GM21576 (cell line): Measurements from ENCODE around the gene STAMBP.
"Not testable (repeated sequence)": the region's sequence is repeated elsewhere in the genome, so short reads cannot be mapped to it uniquely, and the experiment has no call there.

Experiments used
- ATAC-seq: cut with Tn5 transposase; IDR thresholded peaks from one replicate; pipeline ENCODE4 v1.9.1; 2021; ENCODE audit warnings: mild to moderate bottlenecking, moderate library complexity; ENCODE audit not compliant: unreplicated experiment

Gene STAMBP

DNA sequence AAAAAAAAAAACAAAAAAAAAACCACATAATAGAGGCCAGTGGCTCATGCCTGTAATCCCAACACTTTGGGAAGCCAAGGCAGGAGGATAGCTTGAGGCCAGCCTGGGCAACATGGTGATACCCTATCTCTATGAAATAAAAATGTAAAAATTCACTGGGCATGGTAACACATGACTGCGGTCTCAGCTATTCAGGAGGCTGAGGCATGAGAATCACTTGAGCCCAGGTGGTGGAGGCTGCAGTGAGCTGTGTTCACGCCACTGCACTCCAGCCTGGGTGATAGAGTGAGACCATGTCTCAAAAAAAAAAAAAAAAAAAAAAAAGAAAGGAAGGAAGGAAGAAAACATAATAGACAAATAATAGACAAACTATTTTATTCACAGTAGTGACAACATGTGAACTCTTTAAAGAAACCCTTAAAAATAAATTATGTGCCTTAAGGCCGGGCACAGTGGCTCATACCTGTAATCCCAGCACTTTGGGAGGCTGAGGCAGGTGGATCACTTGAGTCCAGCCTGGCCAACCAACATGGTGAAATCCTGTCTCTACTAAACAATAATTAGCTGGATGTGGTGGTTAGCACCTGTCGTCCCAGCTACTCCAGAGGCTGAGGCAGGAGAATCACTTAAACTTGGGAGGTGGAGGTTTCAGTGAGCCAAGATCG is 75.3 kb downstream of the STAMBP start:
- ATAC-seq, result not testable (repeated sequence)

DNA sequence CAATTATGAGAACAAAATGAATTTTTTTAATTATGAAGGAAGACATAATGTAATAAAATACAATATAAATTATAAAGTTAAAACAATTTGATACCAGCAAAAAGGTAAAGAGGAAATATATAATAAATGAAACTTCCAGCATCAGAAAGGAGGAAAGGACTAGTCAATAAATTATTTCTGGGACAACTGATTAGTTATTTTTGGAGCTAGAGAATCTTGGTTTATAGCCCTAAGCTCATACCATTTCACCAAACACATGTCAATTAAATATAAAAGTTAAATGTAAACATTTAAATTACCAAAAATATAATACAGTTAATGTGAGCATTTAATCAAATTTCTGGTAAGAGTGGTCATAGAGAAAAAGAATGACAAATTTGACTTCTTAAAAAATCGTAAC is 76.2 kb downstream of the STAMBP start:
- ATAC-seq, result no peak

DNA sequence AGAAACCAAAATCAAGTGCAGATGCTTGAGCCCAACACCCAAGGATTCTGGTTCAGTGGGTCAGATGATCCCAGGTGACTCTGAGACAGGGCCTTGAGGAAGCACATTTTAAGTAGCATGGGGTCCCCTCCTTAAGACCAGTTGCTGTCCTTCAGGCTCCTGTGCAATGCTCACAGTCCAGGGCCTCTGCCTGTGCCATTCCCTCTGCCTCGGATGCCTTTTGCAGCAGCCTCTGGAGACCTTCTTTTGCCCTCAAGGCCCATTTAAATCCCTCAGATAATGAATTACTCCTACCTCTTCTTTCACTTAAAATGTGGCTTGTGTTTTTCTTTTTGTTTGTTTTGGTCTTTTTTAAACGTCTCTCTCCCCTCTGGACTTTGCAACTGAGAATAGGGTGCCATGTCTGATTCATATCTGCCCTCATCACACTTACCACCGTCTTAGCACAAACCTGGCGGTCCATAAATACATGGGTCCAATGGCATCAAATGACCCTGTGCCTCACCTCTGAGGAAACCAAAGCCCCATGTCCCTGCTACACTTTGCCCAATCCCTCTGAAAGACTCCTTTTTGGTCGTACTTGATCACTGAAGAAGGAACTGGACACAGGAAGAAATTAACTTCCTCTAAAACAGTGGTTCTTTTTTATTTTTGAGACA is 78.2 kb downstream of the STAMBP start:
- no peak for ATAC-seq

DNA sequence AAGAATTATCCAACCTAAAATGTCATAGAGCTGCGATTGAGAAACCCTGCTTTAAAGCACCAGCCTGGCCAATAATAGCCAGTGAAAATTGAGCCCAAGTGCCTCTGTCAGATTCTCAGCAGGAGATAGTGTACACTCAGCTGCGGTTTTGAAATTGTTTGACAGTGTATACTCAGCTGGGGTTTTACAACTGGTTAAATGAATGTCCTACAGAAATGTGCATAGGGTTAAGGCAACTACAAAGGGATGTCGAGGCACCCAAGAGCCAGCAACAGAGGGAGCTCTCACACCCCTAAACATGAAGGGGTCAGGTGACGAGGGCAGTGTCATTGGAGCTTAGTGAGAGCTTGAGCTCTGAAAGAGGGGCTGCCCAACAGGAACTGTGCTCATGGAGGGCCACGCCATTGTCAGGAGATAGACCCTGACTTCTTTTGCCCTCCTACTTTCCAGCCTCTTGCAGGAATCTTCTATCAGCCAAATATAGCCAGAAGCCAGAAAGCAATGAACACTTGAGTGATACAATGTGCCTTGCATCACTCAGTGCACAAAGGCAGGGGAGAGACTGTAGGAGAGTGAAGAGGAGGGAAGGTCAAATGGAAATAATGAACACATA is 79.2 kb downstream of the STAMBP start:
- ATAC-seq, result peak; percentile 66

DNA sequence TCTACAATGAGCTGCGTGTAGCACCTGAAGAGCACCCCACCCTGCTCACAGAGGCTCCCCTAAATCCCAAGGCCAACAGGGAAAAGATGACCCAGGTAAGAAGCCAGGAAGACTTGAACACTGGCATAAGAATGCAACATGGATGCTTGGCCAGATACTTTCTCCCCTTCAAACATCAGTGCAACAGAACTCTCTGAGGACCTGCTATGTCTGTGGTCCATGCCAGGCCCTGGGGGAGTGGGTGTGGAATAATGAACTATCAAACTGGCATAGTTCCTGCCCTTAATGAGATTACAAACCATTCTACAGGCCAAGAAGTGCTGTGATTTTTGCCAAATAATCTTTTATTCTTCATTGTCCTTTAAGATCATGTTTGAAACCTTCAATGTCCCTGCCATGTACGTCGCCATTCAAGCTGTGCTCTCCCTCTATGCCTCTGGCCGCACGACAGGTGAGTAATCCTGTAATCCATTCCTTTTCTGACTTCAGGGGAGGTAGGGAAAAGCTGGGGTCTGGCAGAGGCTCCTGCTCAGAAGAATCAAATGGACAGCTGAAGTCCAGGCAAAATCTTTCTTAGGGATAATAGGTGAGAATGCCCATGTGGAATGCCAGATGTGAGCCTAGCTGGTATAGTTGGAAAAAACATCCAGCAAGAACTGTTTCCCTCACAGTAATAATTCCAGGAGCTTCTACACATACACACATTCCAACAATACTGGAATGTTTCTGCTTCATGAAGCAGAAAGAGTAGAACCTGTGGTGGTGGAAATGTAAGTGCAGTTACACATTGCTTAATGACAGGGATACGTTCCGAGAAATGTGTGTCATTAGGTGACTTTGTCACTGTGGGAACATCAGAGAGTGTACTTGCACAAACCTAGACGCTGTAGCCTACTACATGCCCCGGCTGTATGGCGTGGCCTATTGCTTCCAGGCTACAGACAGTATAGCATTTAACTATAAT is 80.2 kb downstream of the STAMBP start:
- ATAC-seq, result no peak

GRCh38 chr2:73910873-73911547 is 82.2 kb downstream of the STAMBP start:
- no peak for ATAC-seq

DNA sequence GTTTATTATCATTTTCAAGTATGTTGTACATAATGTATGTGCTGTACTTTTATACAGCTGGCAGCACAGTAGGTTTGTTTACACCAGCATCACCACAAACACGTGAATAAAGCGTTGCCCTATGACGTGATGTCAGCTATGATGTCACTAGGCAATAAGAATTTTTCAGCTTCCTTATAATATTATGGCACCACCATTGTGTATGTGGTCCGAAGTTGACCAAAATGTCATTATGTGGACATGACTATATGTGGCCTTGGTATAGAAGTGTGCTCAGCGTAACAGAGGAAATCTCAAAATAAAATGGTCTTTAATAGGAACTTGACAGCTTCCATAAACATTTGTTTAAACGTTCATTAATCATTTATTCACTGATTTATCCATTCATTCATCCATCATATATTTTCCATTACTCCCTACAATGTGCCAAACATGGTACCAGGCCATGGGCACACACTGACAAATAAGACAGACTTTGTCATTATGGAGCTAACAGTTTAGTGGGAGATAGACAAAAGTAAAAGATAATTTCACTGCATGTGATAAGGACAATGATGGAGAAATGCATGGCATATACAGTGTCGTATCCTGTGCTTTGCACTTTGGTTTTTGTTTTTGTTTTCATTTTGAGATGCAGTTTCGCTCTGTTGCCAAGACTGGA is 82.9 kb downstream of the STAMBP start:
- no peak for ATAC-seq

DNA sequence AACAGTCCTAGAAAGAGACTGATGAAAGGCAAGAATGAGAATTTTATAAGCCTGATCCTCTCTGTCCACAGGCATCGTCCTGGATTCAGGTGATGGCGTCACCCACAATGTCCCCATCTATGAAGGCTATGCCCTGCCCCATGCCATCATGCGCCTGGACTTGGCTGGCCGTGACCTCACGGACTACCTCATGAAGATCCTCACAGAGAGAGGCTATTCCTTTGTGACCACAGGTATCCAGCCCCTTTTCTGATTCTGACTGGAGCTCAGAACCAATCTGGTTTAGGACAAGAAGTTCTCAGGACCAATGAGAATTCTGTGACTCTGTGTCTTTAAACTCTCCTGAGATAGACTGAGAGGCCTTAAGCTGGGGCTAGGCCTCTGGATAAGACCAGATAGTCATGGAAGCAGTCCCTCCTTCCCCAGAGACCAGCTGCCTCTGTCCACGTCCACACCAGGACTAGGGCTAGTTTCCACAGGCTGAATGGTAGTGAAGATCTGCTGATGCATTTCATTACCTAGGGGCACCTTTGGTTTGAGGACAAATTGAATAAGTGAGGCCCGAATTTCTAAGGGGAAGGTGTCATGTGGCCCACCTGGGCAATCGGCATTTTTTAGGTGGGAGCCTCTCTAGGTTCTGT is 84.8 kb downstream of the STAMBP start:
- no peak for ATAC-seq

DNA sequence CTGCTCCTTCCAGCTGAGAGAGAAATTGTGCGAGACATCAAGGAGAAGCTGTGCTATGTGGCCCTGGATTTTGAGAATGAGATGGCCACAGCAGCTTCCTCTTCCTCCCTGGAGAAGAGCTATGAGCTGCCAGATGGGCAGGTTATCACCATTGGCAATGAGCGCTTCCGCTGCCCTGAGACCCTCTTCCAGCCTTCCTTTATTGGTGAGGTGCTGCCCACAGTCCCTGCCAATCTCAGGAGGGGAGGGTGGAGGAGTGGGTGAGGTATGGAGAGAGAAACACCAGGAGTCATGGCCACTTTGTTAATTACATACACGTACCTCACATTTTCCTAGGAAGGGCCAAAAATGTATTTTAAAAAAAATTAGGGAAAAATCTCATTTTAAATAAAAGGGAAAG is 85.9 kb downstream of the STAMBP start:
- ATAC-seq, result no peak

- no peak for ATAC-seq
Observed at GRCh38 chr2:73915437-73915993, 86.8 kb downstream of the STAMBP start.

GRCh38 chr2:73916666-73917065 is 87.9 kb downstream of the STAMBP start:
- ATAC-seq, result no peak

DNA sequence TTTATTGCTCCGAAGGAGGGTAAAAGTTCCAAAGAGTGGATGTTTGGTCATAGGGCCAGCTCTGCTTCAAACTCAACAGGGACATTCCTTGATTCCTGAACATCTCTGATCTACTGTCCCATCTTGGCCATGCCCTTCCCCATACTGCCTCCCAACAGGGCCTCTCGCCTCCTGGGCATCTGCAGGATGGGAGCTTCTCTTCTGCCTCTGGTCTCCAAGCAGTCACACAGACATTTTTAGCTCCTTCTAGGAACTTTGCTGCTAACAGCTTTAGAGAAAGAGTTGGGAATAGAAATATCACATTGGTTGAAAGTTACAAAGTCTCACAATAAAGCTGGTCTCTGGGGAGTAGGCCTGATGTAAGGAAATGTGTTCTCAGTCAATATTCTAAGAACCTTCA is 88.5 kb downstream of the STAMBP start:
- no peak for ATAC-seq

GRCh38 chr2:73917696-73918207 is 89.0 kb downstream of the STAMBP start:
- no peak for ATAC-seq

DNA sequence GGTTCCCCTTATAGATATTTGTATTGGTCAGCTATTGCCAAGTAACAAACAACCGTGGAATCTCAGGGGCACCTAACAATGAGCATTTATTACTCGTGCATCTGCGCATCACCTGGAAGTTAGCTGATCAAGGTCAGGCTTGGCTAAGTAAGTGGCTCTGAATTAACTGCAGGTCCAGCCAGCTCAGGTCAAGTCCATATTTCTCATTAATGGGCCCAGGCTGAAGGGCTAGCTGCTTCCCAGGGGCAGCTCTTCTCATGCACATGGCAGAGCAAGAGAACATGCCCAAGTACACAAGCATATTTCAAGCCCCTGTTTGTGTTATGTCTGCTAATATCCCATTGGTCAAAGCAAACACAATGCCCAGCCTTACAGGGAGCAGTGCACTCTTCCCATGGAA is 90.1 kb downstream of the STAMBP start:
- ATAC-seq, result no peak

DNA sequence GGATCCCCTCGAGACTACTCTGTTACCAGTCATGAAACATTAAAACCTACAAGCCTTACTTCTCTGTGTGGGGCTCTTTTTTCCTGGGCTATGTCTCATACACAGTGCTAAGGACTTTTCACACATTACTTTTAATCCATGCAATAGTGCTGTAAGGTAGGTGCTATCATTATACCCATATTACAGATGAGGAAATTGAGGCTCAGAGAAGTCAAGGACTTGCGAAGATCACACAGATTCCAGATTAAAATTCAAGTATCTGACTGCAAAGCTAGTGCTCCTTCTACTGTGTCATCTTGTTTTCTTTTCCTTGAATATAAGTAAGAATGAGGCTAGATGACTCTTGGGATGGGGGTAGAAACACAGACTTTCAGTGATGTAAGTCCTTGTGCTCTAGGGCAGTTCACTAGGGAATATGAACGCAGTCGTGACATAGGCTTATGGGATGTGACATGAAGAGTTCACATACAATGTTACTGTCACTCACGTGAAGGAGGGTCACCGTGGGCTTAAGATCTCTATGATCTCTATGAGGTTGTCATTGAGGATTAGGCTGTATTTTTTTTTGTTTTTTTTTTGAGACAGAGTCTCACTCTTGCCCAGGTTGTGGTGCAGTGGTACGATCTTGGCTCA is 91.0 kb downstream of the STAMBP start:
- no peak for ATAC-seq

DNA sequence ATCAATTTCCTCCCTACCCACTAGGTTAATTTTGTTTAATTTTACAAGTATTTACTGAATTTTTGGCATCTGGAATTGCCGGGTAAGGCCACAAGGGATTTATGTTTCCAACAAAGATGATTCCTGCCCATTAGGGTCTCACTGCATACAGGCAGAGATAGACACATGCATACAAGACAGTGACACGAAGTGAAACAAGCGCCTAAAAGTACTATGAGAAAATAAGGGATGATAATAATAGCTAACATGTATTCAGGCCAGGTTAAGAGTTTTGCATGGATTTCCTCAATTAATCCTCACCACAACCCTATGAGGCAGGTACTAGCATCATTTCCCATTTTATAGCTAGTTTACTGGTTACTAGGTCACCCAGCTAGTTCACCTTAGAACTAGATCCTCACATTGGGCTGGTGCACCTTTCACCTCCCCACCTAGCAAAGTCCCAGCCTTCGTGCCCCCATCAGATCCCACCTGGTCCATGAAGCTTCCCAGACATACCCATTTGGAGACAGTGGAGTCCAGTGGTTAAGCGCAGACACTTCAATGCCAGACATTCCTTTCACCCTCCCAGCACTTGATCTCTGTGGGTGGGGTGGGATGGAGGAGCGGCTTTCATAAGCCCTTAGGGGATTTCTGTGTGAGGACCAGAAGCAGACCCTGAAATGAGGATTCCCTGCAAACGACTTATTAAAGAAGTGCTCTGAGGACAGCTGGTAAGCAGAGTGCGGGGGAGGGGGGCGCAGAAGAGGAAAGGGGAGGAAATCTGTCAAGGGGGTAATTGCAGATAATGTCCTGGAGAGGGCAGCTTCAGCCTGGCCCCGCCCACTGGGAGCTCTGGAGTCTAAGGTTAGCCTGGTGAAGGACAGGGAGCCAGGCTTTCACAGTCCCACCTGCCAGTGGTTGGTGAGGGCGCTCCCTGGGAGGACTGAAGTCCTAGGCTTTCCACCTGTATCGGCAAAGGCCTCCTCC is 92.1 kb downstream of the STAMBP start:
- ATAC-seq, result no peak

DNA sequence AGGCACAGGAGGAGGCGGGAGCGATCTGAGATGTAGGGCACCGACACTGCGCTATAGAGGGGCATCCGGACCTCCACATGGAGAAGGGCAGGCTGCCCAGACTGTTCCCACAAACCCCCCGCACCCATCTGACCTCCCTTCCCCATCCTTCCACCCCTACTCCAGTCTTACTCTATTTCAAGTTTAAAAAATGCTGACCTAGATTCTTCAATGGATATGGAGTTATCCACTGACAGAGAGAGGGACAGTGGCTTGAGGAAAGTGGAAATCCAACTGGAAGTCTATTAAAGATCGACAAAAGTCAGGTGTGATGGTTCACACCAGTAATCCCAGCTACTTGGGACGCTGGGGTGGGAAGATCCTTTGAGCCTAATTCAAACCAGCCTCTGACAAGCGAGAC is 92.8 kb downstream of the STAMBP start:
- ATAC-seq, result no peak

- ATAC-seq, result no peak
Observed at GRCh38 chr2:73922681-73923080, 93.9 kb downstream of the STAMBP start.
